ENCODE measurements around the gene FADS2.

Gene FADS2

DNA sequence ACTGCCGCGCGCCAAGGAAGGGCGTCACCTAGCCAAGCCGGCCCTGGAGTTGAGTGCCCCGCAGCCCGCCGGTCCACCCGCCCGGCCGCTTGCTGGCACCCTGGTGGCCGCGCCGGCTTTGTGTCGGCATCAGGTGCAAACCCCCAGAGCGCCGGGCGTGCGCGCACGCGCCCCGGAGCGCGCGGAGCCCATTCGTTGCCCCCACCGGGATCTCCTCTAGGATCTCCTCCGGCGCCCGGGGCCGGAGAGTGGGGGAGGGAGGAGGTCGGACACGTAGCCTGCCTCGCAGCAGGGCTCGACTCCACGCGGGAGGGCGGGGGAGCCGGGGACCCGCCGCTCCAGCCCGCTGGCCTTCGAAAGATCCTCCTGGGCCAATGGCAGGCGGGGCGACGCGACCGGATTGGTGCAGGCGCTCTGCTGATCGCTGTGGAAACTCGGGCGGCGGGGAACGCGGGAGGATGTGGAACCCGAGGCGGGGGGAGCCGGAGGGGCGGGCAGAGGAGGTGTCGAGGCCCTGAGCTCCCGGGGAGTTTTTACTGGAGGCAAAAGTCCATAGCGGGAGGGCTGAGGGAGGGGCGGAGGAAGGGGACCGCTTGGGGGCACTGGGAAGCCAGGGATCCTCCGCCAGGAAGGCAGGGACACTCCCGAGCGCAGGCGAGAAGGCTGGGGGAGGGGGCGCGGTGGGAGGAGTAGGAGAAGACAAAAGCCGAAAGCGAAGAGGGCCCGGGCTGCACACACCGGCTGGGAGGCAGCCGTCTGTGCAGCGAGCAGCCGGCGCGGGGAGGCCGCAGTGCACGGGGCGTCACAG lies at the start of gene FADS2:
Gene FADS2, plus strand, starts transcription at position 730 of the 808 bp plus-strand sequence. CDS start 91 bp downstream, outside the sequence.
- DNase-seq, result peak; percentile 92

DNA sequence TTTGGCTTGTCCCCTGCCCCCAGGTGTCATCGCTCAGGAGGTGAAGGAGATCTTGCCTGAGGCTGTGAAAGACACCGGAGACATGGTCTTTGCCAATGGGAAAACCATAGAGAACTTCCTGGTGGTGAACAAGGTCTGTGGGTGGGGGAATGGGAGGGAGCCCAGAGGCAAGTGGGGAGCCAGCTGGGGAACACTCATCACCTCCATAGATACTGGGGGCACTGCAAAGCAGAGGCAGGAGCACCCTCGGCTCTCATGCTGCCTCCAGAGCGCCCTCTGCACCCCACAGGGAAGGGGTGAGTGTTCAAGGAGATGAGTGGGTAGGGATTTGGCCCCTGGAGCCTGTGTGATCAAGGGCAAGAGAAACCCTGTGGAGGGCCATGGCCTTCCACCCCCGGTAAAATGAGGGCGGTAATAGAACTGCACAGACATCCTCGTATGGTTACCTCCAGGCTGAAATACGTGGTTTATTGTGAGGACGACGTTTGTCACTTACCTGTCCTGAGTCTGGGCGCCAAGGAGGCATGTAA lies 49.7 kb upstream of the FADS2 start:
- no peak for DNase-seq

DNA sequence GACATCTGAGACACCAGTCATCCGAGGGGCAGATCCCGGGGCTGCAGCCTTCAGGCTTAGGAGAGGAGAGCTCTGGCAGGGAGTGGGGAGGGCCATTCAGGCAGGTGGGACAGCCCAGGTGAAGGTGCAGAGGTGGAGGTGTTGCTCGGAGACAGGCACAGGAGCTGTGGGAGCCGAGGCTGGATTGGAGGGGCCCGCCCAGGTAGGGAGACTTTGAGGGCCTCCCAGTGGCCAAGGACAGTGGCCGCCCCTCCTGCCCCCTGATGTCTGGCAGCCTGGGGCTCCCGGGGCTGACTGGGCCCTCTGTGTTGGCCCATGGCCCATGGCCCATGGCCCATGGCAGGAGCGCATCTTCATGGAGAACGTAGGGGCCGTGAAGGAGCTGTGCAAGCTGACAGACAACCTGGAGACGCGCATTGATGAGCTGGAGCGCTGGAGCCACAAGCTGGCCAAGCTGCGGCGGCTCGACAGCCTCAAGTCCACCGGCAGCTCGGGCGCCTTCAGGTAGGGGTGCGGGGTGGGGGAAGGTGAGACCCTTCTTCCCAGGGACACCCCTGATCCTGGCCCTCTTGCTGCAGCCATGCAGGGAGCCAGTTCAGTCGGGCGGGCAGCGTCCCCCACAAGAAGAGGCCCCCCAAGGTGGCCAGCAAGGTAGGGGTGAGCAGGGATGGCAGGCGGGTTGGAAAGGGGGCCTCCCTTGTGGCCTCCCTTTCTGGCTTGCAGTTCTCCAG lies 49.0 kb upstream of the FADS2 start:
- no peak for DNase-seq

DNA sequence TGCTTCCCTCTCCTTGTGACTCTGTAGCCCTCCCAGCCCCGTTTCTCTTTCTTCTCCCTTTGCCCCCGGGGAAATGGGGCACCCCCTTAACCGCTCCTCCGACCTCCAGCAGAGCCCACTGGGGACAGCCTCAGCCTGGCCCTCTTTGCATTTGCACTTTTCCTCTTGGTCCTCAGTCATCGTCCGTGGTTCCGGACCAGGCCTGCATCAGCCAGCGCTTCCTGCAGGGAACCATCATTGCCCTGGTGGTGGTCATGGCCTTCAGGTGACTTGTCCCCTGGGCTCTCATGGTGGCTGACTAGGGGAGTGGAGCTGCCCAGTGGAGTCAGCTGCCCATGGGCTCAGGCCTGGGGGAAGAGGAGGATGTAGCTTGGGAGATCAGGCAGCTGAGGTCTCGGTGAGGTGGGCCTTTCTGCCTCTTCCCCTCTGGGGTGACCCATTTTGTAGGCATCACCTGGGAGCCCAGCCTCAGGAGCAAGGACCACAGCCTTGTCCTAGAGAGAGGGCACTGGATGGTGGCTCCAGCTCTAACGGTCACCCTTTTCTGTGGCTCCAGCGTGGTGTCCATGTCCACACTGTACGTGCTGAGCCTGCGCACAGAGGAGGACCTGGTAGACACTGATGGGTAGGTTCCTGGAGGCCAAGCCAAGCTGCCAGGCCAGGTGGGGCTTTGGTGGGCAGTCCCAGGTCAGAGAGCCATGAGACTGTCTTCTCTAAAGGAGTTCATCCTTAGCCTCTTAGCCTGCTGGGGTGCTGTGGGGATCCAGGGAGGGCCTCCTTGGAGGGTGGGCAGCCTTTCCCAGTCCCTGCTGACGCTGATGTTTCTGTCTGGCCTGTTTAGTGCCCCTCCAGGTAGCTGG lies 48.2 kb upstream of the FADS2 start:
- DNase-seq, result no peak

DNA sequence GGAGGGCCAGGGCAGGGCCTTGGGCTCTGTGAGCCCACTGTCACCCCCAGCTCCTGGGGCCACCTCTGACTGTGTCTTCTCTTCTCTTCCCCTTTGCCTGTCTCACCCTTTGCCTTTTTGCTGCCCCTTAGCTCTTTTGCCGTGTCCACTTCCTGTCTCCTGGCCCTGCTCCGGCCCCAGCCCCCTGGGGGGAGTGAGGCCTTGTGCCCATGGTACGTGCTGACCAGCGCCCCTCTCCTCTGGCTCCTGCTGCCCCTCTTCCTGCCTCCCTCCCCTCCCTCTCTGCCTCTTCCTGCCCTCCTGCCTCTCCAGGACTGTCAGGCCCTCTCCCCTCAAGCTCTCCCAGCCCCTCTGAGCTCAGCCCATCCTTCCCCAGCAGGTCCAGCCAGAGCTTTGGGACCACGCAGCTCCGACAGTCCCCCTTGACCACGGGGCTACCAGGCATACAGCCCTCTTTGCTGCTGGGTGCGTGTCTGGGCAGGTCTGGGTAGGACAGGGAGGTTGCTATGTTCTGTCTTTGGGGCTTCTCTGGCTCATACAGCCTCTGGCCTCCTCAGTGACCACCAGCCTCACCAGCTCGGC lies 47.4 kb upstream of the FADS2 start:
- no peak for DNase-seq

DNA sequence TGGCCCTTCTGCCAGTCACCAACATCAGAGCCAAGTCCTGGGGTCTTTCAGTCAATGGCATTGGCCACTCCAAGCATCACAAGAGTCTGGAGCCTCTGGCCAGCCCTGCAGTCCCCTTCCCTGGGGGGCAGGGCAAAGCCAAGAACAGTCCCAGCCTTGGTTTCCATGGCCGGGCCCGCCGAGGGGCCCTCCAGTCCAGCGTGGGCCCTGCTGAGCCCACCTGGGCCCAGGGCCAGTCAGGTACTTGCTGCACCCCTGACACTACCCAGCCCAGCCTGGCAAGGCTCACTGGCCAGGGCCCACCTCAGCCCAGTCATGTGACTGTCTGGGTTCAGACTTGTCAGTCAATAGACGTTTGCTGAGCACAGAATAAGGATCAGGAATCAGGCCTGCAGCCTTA lies 46.5 kb upstream of the FADS2 start:
- DNase-seq, result no peak

DNA sequence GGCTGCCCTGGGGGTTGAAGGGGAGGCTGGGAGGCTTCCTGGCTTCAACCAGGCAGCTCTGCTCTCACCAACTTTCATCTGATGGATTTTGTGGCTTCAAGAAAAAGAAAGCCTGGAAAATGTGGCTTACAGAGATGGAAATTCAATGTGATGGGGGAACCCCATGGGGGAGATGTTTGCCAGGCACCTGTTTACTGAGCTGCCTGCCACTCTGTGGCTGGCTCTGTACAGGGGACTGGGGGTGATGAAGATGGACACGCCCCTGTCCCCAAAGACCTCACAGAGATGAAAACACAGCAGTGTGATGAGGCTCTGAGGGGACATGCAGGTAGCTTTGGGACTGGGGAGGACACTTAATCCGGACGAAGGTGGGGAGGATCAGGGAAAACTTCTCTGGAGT lies 45.8 kb upstream of the FADS2 start:
- no peak for DNase-seq

DNA sequence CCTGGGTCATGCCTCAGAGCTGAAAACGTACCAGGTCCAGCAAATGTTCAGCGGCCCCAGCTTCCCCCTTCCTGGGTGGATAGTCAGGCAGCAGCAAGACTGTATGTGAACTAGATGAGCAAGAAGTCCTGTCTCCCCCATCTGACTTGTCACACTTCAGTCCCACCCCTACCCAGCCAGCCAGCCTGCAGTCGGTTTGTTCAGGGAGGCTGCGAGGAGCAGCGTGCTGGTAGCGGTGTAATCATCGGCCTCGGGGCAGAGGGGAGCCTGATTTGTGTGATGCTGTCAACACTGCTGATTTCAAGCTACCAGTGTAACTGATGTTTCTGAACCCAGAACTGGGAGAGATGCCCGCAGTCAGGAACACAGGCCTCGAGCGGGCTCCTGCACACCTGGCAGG lies 45.3 kb upstream of the FADS2 start:
- DNase-seq, result no peak

DNA sequence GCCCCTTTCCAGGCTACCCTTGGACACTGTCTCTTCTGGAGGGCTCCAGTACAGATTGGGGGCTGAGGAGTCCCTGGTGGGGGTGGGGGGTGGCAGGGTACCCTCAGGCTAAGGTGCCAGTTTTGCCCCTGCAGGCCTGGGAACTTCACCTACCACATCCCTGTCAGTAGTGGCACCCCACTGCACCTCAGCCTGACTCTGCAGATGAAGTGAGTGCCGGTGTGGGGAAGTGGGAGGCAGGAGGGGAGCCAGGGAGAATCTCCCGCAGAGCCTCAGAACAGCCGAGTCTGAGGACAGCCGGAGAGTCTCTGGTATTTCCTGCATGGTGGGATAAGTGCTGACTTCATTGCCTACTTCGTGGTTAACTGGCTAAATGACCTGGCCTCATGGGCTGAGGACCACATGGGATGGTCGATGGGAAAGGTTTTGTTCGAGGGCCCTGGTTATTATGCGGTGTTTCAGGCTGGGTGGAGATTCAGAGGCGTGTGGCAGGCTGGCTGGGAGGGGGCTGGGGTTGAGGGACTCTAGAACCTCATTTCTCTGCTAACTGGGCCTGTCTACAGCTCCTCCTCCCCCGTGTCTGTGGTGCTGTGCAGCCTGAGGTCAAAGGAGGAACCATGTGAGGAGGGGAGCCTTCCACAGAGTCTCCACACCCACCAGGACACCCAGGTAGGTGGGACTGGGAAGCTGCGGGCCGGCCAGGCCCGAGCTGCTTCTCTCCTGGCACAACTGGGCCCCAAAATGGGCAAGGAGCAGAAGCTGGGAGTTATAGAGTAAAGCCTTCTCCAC lies 44.2 kb upstream of the FADS2 start:
- DNase-seq, result no peak

DNA sequence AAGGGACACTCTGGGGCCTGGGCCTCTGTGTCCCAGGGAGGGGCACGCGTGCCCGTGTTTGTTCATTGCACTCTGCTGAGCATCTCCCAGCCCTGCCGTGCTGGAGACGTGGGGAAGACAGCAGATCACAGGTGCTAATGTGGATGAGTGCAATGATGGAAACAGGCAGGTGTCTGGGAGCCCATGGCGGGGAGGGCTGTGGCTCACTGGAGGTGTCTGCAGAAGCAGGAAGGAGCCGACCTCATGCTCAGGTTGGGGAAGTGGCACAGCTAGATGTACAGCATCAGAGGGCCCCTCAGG lies 43.6 kb upstream of the FADS2 start:
- no peak for DNase-seq

DNA sequence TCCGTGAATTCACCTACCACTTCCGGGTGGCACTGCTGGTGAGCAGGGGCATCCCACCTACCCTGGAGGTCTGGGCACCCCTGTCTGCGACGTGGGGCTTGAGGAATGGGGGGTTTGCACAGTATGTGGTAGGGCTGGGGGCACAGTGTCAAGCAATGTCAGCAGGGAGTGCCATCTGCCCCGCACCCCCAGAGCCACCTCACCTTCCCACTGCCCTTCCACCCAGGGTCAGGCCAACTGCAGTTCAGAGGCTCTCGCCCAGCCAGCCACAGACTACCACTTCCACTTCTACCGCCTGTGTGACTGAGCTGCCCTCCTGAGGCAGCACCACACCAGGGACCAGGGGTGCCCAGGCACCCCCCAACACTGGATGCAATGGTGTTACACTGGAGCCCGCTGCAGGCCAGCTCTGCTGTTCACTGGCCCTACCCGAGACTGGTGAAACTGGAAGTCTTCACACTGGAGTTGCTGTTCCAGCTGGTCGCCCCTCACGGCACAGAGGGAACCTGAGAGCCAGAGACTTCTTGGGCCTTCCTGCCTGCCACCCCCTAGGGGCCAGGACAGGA lies 42.2 kb upstream of the FADS2 start:
- no peak for DNase-seq

DNA sequence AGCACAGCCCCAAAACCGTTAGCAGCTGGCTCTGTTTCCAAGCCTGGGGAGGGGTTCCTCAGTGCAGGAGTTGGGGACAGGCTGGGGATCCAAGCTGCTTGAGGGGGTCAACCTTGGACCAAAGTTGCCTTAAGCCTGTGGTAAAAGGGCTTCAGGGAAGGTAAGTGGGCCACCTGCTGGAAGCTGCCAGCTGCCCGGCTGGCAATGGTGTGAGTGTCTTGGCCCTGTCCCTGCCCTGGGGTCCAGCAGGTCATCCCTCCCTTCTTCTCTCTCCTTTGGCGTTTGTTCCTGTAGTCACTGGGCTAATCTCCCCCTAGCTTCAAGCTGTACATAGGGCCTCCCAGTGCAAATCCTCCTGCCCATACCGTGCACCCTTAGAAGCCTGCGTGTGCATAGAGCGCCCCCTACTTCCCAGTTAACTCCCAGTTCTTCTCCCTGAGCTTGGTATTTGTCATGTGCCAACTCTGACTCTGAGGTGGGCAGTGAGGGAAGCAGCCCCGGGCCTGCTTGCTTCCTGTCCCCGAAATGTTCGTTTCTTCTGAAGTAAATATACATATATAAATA lies 40.1 kb upstream of the FADS2 start:
- DNase-seq, result peak; percentile 32

DNA sequence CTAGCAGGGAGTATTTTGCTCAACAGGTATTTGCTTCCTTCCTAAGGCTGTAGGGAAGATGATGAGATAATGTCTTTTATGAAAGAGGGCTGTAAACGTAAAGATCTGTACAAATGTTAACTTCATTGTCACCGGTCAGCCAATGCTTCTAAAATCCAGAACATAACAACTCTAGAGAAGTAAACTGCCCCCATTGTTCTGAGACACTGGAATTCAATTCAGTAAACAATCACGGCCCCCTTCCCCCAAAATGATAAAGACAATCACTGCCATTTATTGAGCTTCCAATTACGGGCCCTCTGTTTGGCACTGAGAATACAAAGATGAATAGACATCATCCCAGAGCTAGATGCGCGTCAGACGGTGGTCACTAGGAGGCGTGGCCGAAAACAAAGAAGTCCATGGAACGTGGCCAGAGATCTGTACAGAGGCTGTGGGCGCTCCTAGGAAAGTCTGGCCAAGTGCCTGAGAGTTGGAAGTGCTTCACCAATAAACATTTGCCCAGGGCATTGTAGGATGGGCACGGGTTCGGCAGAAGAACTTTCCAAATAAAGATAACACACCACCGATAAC lies 36.3 kb upstream of the FADS2 start:
- peak; percentile 84 for DNase-seq

DNA sequence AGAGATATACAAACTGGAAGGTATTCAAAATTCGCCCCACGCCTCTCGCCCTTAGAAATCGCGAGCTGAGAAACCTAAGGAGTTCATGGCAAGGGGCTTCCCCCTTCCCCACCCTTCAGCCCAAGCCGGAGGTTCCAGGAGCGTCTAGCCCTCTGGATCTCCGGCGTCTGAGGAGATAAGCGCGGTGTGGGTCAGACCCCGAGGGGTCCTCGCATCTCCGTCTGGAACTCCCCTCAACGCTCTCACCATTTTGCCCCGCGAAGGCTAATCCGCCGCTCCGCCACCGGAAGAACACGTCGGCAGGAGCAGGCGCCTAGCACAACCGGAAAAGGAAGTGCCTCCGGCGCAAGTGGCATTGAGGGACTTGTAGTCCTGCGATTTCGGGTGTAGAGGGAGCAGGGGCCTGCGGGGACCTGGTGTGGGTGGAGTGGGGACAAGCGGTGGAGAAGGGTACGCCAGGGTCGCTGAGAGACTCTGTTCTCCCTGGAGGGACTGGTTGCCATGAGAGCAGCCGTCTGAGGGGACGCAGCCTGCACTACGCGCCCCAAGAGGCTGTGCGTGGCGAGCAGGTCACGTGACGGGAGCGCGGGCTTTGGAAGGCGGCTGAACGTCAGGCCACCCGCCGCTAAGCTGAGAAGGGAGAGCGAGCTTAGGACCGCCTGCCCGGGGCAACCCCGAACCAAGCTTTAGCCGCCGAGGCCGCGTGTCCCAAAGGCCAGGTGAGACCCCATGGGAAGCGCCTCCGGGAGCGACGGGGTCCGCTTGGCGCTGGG lies 35.6 kb upstream of the FADS2 start, which contains the start of the genes FEN1 and TMEM258:
Gene FEN1, plus strand, starts transcription at position 602 of the 773 bp plus-strand sequence. CDS start 2,451 bp downstream, outside the sequence.
Gene TMEM258, minus strand, starts transcription at position 290 of the 773 bp plus-strand sequence. Its CDS starts 41 bp downstream, at position 249.
- DNase-seq, result peak; percentile 93

DNA sequence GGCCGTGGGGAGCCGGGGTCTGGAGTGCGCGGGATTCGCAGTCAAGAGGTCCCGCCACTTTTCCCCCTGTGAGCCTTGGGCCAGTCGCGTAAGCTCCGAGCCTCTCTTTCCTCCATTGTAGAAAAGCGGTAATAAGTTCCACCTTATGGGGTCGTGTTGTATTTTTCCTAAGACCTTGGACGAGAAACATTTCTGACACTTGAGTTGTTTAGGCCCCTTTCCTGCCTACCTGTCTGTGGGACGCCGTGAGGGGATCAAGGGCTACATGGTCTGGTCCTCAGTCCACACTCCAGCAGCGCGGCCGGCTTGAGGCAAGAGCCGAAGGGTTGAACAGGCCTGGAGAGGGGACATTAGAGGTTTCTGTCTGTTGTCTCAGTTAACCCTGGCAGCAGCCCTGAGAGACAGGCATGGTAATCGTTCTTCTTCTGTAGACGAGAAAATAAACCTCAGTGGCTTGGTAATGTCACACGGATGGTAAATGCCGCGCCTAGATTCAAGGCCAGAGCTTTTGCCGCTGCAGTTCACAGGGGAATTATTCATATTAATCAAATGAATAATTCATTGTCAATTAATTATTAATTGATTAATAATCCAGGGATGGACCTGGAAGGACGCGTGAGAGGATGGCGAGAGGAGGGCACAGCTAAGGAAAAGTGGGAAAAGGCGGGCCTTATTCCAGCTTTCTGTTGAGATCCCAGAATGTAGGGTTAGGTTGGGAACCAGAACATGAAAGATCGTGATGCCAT lies 34.8 kb upstream of the FADS2 start:
- no peak for DNase-seq

DNA sequence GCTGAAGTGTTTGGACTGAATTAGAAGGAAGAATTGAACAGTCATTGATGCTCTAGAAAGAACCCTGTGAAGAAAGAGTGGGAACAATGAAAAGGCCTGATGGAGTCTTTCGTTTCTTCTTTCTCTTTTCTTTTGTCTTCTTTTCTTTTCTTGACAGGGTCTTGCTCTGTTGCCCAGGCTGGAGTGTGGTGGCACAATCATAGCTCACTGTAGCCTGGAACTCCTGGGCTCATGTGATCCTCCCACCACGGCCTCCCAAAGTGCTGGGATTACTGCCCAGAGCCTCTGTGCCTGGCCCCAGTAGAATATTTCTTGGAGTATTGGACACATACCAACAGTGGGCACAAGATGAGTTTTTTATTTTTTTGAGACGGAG lies 34.3 kb upstream of the FADS2 start:
- no peak for DNase-seq

DNA sequence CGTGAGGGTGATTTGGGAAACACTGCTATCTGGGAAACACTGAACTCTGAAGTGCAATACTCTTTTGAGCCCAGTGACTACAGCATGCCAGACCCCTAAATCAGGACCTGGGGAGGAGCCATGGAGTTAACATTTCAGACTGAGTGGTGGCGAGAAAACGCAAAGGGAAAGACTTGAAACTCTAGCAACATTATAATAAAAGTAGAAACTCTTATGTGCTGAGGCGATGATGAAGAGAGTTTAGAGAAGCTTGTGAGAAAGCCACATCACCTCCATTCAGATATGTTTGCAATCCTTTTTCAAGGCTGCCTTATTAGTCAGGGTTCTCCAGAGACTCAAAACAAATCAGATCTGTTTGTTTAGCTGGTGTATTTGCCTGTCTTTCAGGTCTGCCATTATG lies 33.5 kb upstream of the FADS2 start:
- no peak for DNase-seq

DNA sequence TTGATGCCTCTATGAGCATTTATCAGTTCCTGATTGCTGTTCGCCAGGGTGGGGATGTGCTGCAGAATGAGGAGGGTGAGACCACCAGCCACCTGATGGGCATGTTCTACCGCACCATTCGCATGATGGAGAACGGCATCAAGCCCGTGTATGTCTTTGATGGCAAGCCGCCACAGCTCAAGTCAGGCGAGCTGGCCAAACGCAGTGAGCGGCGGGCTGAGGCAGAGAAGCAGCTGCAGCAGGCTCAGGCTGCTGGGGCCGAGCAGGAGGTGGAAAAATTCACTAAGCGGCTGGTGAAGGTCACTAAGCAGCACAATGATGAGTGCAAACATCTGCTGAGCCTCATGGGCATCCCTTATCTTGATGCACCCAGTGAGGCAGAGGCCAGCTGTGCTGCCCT lies 32.6 kb upstream of the FADS2 start:
- DNase-seq, result no peak

DNA sequence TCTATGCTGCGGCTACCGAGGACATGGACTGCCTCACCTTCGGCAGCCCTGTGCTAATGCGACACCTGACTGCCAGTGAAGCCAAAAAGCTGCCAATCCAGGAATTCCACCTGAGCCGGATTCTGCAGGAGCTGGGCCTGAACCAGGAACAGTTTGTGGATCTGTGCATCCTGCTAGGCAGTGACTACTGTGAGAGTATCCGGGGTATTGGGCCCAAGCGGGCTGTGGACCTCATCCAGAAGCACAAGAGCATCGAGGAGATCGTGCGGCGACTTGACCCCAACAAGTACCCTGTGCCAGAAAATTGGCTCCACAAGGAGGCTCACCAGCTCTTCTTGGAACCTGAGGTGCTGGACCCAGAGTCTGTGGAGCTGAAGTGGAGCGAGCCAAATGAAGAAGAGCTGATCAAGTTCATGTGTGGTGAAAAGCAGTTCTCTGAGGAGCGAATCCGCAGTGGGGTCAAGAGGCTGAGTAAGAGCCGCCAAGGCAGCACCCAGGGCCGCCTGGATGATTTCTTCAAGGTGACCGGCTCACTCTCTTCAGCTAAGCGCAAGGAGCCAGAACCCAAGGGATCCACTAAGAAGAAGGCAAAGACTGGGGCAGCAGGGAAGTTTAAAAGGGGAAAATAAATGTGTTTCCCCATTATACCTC lies 32.1 kb upstream of the FADS2 start:
- DNase-seq, result no peak
